ENCODE measurements around the gene GNA12.
"Not testable (repeated sequence)": the region's sequence is repeated elsewhere in the genome, so short reads cannot be mapped to it uniquely, and the experiment has no call there.

Gene GNA12

DNA sequence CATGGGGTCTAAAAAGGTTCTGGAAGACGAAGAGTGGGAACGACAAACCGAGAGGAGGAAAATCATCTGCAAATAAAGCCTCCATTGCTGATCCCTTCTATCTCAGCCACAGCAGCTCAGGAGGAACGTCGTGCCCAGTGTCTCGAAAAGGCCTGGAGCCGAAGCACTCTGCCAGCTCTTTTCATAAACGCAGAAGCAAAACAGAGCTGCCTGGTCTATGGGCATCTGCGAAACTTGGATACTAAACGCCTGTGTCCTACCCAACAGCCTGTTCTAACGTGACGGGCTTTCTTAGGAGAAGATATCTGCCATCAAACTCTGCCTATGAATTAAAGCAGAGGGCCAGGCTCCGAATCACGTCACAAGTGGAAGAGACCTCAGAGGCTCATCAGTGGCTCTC is 68.7 kb downstream of the GNA12 start:
- DNase-seq, result no peak

DNA sequence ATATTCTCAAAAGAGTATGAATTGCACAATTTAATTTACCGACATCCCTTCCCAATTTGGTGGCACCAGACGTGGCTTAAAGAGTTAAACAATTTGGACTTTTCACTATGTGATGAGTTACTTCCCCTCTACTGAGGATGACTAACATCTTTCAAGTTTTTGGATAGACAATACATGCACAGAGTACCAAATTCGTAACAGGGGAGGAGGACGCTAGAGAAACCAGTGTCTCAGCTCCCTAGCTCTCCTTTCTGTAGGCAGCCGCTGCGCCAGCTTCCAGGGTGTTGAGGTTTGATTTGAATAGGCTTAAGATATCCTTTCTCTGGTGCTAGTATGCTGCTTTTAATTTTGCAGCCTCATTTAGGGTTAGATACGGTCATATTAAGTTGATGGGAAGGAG is 69.2 kb downstream of the GNA12 start:
- no peak for DNase-seq

DNA sequence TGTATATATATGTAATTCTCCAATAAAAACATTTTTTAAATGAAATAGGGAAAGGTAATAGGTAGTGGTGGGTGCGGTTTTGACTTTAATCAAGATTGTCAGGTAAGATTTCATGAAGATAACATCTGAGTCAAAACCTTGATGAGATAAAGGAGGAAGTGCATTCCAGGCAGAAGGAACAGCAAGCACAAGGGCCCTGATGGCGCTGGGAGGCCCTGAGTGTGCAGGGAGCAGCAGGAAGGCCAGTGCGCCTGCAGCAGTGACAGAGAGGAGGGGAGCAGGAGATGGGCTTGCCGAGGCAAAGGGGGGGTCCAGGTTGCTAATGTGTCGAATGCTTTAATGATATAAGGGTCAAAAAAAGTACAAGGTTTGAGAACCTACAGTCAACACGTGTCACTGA is 69.8 kb downstream of the GNA12 start:
- DNase-seq, result no peak

DNA sequence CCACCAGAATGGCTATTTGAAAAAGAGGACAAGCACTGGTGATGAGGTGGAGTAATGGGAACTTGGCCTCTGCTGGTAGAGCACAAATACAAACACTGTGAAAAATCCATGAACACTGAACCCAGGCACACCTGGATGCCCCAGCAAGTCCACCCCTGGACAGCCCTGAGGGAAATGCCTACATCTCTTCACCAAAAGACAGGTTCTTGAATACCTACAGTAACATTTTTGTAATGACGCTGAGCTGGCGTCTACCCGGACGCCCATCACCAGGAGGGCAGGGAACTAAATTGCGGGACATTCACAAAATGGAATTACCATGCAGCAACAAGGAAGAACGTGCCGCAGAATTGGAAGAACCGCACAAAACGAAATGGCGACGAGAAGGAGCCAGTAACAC is 70.5 kb downstream of the GNA12 start:
- no peak for DNase-seq

DNA sequence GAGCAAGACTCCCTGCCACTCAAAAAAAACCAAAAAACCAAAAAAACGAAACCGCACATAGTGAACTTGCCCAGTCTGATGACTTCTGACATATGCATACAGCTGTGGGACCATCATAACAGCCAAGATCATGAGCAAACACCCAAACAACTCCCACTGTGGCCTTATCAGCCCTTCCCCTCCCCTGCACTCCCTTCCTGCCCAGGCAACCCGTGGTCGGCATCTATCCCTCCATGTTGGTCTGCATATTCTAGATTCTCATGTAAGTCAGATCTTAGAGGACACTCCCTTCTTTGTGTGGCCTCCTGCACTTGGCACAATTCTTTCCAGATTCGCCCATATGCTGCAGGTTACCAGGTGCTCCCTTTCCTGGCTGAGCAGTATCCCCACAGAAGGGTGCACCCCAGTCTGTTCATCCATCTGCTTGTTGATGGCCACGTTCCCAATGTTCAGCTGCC is 72.8 kb downstream of the GNA12 start:
- no peak for DNase-seq

DNA sequence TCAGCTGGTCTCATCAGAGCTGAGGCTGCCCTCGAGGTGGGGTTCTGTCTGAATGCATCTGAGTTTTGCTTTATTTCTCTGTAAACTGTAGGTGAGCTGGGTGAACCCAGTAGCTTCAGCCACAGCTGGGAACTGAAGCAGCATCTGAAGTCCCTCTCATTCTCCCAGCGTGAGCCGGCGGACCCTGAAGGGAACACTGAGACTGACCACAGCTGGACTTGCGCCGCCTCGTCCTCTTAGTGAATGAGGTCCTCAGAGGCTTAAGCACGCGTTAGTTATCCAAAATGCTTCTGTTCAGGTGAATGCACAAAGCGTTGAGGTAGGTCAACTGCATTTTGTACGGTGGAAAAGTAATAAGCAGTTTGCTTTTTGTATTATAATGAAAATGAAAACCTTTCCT is 79.5 kb downstream of the GNA12 start:
- DNase-seq, result no peak

DNA sequence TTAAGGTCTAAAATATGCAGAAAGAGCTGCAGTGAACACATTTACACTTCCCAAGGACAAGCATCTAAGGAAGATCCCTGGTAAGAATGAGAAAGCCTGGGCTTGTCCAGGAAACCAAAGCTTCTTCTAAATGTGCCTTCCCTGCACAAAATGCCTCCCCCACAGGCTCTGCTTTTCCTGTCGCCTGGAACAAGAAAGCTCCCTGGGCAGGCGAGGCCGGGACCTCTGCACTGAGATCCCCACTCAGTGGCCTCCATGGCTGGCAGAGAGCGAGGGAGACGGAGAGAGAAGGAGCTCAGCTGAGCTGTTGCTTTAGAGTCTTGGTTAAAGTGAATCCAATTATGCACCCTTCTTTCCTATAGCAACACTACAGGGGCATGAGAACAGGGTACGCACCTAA is 80.5 kb downstream of the GNA12 start:
- DNase-seq, result no peak

DNA sequence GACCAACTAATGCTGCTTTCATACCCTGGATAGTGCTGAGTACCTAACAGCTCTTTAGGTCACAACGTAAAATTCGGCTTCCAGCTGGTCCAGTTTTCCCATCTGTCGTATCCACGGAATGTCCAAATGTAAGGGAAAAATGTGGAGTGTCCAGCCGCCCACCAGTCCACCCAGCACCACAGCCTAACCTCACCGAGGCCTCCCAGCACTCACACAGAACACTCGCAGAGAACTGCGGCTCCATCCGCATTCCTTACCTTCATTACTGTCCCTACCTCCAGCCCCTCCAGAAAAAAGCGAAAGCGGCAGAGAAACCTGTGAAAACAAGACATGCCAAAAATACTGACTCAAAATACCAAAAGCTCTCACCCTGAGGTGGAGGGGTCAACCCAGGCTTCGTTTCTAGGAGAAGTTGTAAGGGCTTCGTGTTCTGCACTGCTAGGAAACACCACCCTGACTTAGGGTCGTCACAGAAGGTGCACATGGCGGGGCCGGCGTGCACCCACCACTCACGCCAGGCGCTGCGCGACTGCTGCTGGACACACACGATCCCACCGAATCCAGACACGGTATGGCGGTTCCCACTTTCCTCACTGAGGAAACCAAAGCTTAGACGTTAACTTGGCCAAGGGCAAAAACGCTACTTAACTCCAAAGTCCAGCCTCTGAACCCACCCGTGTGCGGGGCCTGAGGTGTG is 82.2 kb downstream of the GNA12 start:
- no peak for DNase-seq

DNA sequence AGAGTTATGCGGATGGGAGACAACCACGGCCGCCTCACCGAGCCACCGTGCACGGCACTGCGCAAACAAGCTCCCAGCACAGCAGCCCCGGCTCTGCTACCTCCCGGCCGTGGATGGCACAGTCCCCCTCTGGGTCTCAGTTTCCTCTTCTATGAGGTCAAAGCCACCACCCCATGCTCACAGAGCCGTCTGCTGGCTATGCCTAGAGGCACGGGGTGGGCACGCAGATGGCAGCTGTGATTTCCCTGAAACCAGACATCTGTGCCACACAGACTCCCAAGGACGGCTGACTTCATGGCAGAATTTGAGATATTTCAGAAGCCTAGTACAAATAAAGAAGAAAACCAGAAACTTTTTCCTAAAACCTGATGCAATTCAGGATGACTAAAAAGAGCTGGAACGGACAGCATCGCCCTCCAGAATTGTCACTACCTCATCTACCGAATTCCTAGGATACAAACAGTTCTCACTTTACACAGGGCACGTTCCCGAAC is 82.9 kb downstream of the GNA12 start:
- no peak for DNase-seq

DNA sequence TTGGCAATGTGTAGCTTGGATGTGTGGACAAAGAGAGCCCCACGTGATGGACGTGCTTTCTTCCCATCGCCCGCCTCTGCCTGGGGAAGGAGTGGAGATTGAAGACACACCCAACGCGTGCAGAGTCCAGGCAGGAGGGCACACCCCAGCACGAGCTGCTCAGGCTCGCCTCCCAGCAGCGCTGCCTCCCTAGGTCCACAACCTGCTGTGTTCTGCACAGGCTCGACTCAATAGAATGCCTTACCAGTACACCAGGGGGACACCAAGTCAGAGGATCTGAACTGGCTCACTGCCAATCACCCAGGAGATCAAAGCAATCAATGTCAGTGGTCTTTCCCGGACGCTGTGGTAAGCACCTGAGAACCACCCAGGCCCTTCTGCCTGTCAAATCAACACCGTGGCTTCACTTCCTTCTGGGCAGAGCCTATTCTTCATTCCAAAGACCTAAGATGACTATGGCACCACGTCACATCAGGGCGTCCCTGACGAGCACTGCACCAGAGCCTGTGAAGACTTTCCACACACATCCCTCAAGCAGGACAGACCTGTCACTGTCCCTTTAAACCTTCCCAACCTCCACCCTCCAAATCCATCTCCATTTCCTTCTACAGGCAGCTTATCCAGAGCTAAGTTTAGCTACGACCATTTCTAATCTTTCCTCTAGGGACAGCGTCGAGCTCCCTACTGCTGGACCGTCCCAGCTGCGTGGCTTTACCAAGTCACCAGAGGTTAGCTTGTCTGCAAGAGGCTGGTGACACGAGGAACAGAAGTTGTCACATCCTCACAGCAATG is 83.8 kb downstream of the GNA12 start:
- DNase-seq, result no peak

DNA sequence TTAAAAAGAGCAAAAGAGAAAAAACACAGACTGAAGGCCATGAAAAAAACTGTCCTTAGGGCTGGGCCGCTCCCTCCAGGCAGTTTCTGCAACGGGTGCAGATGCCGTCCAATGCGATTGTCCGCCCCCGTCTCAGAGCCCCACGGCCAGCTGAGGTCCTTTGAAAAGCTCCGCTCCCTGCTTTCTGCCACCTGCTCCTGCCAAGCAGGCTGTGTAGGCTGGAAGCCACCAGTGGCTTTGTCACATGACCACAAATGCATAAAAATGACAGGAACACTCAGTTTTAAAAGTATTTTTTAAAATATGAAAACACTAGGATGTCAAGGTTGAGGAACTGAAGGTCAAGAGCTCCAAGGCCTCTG is 84.4 kb downstream of the GNA12 start:
- DNase-seq, result no peak

DNA sequence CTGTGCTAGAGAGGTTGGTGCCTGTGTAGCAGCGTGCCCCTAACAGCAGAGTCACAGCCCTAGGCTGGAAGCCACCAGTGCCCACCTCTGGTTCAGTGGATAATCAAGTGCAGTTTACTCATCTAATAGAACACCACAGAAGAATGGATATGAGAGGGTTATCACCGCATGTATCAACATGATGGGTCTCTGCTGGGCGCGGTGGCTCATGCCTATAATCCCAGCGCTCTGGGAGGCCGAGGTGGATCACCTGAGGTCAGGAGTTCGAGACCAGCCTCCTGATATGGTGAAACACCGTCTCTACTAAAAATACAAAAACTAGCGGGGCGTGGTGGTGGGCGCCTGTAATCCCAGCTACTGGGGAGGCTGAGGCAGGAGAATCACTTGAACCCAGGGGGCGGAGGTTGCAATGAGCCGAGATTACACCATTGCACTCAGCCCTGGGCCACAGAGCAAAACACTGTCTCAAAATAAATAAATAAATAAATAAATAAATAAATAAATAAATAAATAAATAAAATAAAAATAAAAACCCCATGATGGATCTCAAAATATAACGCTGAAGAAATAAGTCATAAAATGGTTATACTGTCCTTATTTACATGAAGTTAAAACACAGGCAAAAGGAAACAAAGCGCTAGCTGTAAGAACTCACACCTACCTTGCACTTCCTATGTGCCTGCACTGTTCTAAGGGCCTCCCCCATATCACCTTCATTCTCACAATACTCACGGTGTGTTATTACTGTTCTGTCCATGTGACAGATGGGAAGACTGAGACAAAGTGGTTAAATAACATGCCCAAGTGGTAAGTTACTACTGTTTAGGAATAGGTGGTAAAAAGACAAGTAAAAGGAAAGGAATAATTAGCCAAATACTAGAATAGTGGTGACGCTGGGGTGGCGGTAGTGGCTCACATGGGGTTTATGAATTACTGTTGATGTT is 85.2 kb downstream of the GNA12 start:
- DNase-seq, result no peak

DNA sequence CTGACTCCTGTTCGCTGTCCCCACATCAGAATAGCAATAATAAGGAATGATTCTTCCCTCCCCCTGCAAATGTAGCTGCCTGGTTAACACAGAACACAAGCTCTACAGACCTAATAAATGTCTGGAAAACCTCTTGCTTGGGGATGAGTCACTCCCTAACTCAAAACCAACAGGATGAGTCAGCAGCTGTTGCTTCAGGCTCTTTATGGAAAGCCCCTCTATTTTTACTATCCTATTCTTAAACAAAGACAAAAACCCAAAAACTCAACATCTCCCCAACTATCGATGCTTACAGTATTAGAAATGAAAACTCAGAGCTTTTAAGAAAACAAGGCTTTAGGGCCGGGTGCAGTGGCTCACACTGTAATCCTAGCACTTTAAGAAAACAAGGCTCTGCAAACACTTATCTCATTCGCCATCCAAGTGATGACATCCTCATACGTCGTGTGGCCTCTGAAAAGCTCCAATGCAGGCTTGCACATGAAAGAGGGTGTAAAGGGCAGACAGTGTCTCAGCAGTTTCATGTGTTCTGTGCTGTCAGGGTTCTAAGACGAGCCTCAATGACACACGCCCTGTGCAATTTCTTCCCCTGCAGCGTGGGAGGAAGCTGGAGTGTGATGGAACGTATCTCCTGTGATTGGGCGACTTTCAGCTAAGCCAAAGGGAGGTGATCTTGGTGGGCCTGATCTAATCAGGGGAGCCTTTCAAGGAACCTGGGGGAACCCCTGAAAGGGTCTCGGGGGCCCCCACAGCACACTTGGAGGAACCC is 86.0 kb downstream of the GNA12 start:
- DNase-seq, result no peak

DNA sequence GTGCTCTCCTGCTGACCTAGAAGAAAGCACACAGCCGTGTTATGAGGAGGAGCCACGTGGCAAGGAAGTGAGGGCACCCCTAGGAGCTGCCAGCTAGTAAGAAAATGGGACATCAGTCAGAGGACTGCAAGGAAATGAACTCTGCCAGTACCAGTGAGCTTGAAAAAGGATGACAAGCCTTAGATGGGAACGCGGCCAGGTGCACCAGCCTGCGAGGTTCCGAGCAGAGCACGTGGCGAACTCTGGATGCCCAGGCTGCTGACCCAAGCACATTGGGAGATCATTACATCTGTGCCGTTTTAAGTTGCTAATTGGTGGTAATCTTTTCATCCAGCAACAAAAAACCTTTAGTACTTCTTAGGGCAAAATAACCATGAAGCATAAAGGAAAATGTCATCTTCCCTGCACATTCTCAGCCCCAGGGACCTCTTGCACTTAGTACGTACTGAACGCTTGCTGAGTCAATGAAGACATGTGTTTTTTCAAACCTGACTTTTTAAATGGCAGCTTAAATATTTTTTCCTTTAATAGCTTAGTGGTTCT is 86.7 kb downstream of the GNA12 start:
- DNase-seq, result no peak

DNA sequence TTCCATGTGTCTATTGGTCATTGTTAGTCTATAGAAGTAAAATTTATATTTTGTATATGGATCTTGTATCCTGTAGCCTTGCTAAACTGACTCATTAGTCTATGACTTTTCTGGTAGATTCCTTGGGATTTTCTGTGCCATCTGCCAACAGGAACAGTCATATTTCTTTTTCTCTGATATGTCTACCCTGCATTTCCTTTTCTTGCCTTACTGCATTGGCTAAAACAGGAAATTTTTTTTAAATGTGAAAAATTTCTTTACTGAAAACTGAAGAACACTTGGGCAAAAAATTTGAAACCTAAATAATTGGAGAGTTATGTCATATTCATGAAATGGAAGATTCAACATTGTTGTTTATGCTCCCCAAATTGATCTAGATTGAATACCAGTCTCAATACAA is 88.6 kb downstream of the GNA12 start:
- no peak for DNase-seq

DNA sequence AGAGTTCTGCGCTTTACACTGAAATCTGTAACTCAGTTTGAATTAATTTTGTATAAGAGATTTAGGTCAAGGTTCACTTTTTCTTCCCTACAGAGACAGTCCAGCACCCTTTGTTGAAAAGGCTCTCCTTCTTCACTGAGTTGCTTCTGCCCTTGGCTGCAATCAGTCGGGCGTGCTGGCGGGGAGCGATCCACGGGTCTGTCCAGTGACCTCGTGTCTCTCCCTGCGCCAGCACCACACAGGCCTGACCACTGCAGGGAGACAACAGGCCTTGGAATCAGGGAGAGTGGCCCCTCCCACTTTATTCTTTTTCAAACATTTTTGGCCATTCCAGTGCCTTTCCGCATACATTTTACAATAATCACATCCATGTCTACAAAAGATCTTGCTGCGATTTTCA is 89.2 kb downstream of the GNA12 start:
- no peak for DNase-seq

DNA sequence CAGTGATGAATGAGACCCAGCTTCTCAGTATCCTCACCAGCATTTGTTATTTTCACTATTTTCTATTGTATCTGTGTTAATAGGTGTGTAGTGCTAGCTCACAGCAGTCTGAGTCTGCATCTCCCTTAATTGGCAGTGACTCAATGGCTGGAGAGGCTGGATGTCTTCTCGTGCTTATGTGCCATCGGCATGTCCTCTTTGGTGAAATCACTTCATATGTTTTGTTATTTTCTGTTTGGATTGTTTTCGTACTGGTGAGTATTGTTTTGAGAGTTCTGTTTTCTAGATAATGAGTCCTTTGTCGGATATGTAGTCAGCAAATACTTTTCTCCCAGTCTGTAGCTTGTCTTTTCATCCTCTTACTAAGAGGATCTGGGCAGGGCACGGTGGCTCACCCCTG is 90.0 kb downstream of the GNA12 start:
- DNase-seq, result no peak

DNA sequence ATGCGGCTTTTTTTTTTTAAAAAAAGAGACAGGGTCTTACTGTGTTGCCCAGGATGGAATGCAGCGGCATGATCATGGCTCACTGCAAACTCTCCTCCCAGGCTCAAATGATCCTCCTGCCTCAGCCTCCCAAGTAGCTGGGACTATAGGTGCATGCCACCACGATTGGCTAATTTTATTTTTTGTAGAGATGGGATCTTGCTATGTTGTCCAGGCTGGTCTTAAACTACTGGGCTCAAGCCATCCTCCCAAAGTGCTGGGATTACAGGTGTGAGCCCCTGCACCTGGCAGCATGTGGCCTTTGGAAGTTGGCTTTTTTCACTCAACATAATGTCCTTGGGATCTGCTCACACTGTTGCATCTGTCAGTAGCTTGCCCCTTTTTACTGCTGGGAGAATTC is 91.0 kb downstream of the GNA12 start:
- DNase-seq, result no peak

DNA sequence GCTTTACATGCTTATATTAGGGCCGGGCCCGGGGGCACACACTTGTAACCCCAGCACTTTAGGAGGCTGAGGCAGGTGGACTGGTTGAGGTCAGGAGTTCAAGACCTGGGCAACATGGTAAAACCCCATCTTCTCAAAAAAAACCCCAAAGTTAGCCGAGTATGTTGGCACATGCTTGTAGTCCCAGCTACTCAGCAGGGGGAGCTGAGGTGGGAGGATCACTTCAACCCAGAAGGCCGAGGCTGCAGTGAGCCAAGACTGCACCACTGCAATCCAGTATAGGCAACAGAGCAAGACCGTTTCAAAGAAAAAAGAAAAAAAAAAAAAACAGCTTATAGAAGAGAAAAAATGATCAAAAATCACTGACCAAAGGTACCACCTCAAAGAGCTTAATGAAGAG is 93.0 kb downstream of the GNA12 start:
- DNase-seq, result no peak

DNA sequence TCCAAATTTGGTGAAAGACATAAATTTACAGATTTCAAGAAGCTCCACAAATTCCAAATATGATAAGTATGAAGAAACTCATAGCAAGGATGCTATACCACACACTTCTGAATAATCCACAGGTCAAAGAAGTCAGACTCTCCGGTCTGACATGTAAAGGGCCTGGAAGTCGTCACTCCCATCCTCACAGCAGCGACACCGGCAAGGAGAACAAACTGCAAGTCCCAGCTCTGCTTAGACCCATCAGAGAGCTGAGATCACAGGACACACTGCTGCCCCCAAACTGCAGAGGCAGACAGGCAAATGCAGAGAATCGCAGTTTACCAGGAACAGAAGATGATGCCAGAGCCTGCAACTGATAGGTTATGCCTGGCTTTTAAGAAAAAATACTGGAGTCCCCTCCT is 94.1 kb downstream of the GNA12 start:
- no peak for DNase-seq

DNA sequence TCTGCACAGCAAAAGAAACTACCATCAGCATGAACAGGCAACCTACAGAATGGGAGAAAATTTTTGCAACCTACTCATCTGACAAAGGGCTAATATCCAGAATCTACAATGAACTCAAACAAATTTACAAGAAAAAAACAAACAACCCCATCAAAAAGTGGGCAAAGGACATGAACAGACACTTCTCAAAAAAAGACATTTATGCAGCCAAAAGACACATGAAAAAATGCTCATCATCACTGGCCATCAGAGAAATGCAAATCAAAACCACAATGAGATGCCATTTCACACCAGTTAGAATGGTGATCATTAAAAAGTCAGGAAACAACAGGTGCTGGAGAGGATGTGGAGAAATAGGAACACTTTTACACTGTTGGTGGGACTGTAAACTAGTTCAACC is 95.4 kb downstream of the GNA12 start:
- DNase-seq, result not testable (repeated sequence)

DNA sequence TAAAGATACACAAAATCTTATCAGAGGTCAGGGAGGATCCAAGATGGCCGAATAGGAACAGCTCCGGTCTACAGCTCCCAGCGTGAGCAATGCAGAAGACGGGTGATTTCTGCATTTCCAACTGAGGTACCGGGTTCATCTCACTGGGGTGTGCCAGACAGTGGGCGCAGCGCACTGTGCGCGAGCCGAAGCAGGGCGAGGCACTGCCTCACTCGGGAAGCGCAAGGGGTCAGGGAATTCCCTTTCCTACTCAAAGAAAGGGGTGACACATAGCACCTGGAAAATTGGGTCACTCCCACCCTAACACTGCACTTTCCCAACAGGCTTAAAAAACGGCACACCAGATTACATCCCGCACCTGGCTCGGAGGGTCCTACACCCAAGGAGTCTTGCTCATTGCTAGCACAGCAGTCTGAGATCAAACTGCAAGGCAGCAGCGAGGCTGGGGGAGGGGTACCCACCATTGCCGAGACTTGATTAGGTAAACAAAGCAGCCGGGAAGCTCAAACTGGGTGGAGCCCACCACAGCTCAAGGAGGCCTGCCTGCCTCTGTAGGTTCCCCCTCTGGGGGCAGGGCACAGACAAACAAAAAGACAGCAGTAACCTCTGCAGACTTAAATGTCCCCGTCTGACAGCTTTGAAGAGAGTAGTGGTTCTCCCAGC is 100.5 kb downstream of the GNA12 start:
- not testable (repeated sequence) for DNase-seq
